Measurements from ENCODE around the gene KLF13. TPM values are rescaled to one million over a fixed set of nuclear protein-coding genes. Genes with fewer than 3 reads are reported as not detected.

KLF13 gene
- total RNA-seq, 1 experiment from 2014 or later: 32.9 TPM

- H3K9me3 ChIP-seq (ENCODE audit: low read length): no peaks in the 10 kb centered on the region
- H3K27ac ChIP-seq (ENCODE audit: low read length): no peak overlapping the region
- DNase-seq: no peak
- H3K4me3 ChIP-seq (ENCODE audit: low read length): no peak overlapping the region
- peaks cover 22% of the 10 kb centered on the region for H3K79me2 ChIP-seq (ENCODE audit: low read length)
- H3K9ac ChIP-seq (ENCODE audit: low read length): no peak overlapping the region
- peaks cover 4% of the 10 kb centered on the region for H3K4me1 ChIP-seq (ENCODE audit: low read length)
- no peak overlapping the region for H3K4me2 ChIP-seq (ENCODE audit: low read depth, low read length, poor library complexity, severe bottlenecking)
- 0 out of 2 replicates have a peak, but pooled peaks cover 3% of the 10 kb centered on the region for H3K36me3 ChIP-seq (ENCODE audit: insufficient read depth, low read length)
- H2AFZ ChIP-seq (ENCODE audit: low read length): no peak overlapping the region
- H3K27me3 ChIP-seq (ENCODE audit: low read length): no peaks in the 10 kb centered on the region
- H3K9me2 ChIP-seq (replicated peaks; ENCODE audit: insufficient read depth, low read length): no peaks in the 10 kb centered on the region
- H4K20me1 ChIP-seq (ENCODE audit: insufficient read depth, low read depth, low read length): peaks cover 27% of the 10 kb centered on the region
Measured at GRCh38 chr15:31373970-31374369, 47.3 kb downstream of the KLF13 start.

- no peak overlapping the region for H3K9ac ChIP-seq (ENCODE audit: low read length)
- H3K4me1 ChIP-seq (ENCODE audit: low read length): peaks cover 4% of the 10 kb centered on the region
- H3K79me2 ChIP-seq (ENCODE audit: low read length): peaks cover 17% of the 10 kb centered on the region
- no peak overlapping the region for H3K4me2 ChIP-seq (ENCODE audit: low read depth, low read length, poor library complexity, severe bottlenecking)
- H3K9me2 ChIP-seq (replicated peaks; ENCODE audit: insufficient read depth, low read length): no peaks in the 10 kb centered on the region
- H4K20me1 ChIP-seq (ENCODE audit: insufficient read depth, low read depth, low read length): peaks cover 26% of the 10 kb centered on the region
- H3K4me3 ChIP-seq (ENCODE audit: low read length): no peak overlapping the region
- no peaks in the 10 kb centered on the region for H3K9me3 ChIP-seq (ENCODE audit: low read length)
- H2AFZ ChIP-seq (ENCODE audit: low read length): no peak overlapping the region
- H3K27me3 ChIP-seq (ENCODE audit: low read length): no peaks in the 10 kb centered on the region
- H3K36me3 ChIP-seq (ENCODE audit: insufficient read depth, low read length): 0 out of 2 replicates have a peak, but pooled peaks cover 3% of the 10 kb centered on the region
- H3K27ac ChIP-seq (ENCODE audit: low read length): no peak overlapping the region
- no peak for DNase-seq
Measured at GRCh38 chr15:31374489-31374888, 47.9 kb downstream of the KLF13 start.

- Histone ChIP-seq H3K27ac (ENCODE audit: low read length) (no peak overlapping the region), H3K9me2 (replicated peaks; ENCODE audit: insufficient read depth, low read length) (no peaks in the 10 kb centered on the region), H3K9me3 (ENCODE audit: low read length) (no peaks in the 10 kb centered on the region), H3K27me3 (ENCODE audit: low read length) (no peaks in the 10 kb centered on the region), H3K4me1 (ENCODE audit: low read length) (peaks cover 3% of the 10 kb centered on the region), H3K4me3 (ENCODE audit: low read length) (no peak overlapping the region), H3K36me3 (ENCODE audit: insufficient read depth, low read length) (0 out of 2 replicates have a peak, but pooled peaks cover 3% of the 10 kb centered on the region), H3K79me2 (ENCODE audit: low read length) (peaks cover 12% of the 10 kb centered on the region; the same call in 1 of the 2 replicates), H4K20me1 (ENCODE audit: insufficient read depth, low read depth, low read length) (peaks cover 23% of the 10 kb centered on the region), H3K9ac (ENCODE audit: low read length) (no peak overlapping the region), H2AFZ (ENCODE audit: low read length) (no peak overlapping the region), H3K4me2 (ENCODE audit: low read depth, low read length, poor library complexity, severe bottlenecking) (no peak overlapping the region)
- no peak for DNase-seq
Measured at GRCh38 chr15:31374986-31375385, 48.4 kb downstream of the KLF13 start.

- Histone ChIP-seq H3K36me3 (ENCODE audit: insufficient read depth, low read length) (0 out of 2 replicates have a peak, but pooled peaks cover 3% of the 10 kb centered on the region), H2AFZ (ENCODE audit: low read length) (no peak overlapping the region), H4K20me1 (ENCODE audit: insufficient read depth, low read depth, low read length) (peaks cover 21% of the 10 kb centered on the region), H3K9ac (ENCODE audit: low read length) (no peak overlapping the region), H3K4me3 (ENCODE audit: low read length) (no peak overlapping the region), H3K4me2 (ENCODE audit: low read depth, low read length, poor library complexity, severe bottlenecking) (no peak overlapping the region), H3K9me3 (ENCODE audit: low read length) (no peaks in the 10 kb centered on the region), H3K27me3 (ENCODE audit: low read length) (no peaks in the 10 kb centered on the region), H3K79me2 (ENCODE audit: low read length) (peaks cover 7% of the 10 kb centered on the region; the same call in 1 of the 2 replicates), H3K27ac (ENCODE audit: low read length) (no peak overlapping the region), H3K9me2 (replicated peaks; ENCODE audit: insufficient read depth, low read length) (no peaks in the 10 kb centered on the region), H3K4me1 (ENCODE audit: low read length) (no peaks in the 10 kb centered on the region)
- no peak for DNase-seq
Measured at GRCh38 chr15:31375772-31376171, 49.1 kb downstream of the KLF13 start.

GRCh38 chr15:31376511-31376910 is 49.9 kb downstream of the KLF13 start:
- Histone ChIP-seq H3K4me2 (ENCODE audit: low read depth, low read length, poor library complexity, severe bottlenecking) (no peak overlapping the region), H4K20me1 (ENCODE audit: insufficient read depth, low read depth, low read length) (peaks cover 17% of the 10 kb centered on the region; the same call in 1 of the 2 replicates), H3K27me3 (ENCODE audit: low read length) (no peaks in the 10 kb centered on the region), H3K4me3 (ENCODE audit: low read length) (no peak overlapping the region), H3K9ac (ENCODE audit: low read length) (no peak overlapping the region), H3K27ac (ENCODE audit: low read length) (no peak overlapping the region), H3K36me3 (ENCODE audit: insufficient read depth, low read length) (0 out of 2 replicates have a peak, but pooled peaks cover 3% of the 10 kb centered on the region), H3K9me3 (ENCODE audit: low read length) (no peaks in the 10 kb centered on the region), H2AFZ (ENCODE audit: low read length) (no peak overlapping the region), H3K4me1 (ENCODE audit: low read length) (no peaks in the 10 kb centered on the region), H3K9me2 (replicated peaks; ENCODE audit: insufficient read depth, low read length) (no peaks in the 10 kb centered on the region), H3K79me2 (ENCODE audit: low read length) (no peaks in the 10 kb centered on the region; the same call in 1 of the 2 replicates)
- no peak for DNase-seq

GRCh38 chr15:31377030-31377429 is 50.4 kb downstream of the KLF13 start:
- Histone ChIP-seq H3K4me3 (ENCODE audit: low read length) (no peak overlapping the region), H3K4me1 (ENCODE audit: low read length) (no peaks in the 10 kb centered on the region), H3K36me3 (ENCODE audit: insufficient read depth, low read length) (0 out of 2 replicates have a peak, but pooled peaks cover 3% of the 10 kb centered on the region), H2AFZ (ENCODE audit: low read length) (no peak overlapping the region), H4K20me1 (ENCODE audit: insufficient read depth, low read depth, low read length) (peaks cover 14% of the 10 kb centered on the region; the same call in 1 of the 2 replicates), H3K27ac (ENCODE audit: low read length) (no peak overlapping the region), H3K4me2 (ENCODE audit: low read depth, low read length, poor library complexity, severe bottlenecking) (no peak overlapping the region), H3K9ac (ENCODE audit: low read length) (no peak overlapping the region), H3K9me2 (replicated peaks; ENCODE audit: insufficient read depth, low read length) (no peaks in the 10 kb centered on the region), H3K79me2 (ENCODE audit: low read length) (no peaks in the 10 kb centered on the region), H3K9me3 (ENCODE audit: low read length) (no peaks in the 10 kb centered on the region), H3K27me3 (ENCODE audit: low read length) (no peaks in the 10 kb centered on the region)
- DNase-seq: no peak

- Histone ChIP-seq H3K4me2 (ENCODE audit: low read depth, low read length, poor library complexity, severe bottlenecking) (no peak overlapping the region), H3K4me3 (ENCODE audit: low read length) (no peak overlapping the region), H3K9me3 (ENCODE audit: low read length) (no peaks in the 10 kb centered on the region), H3K27me3 (ENCODE audit: low read length) (no peaks in the 10 kb centered on the region), H3K36me3 (ENCODE audit: insufficient read depth, low read length) (0 out of 2 replicates have a peak, but pooled peaks cover 3% of the 10 kb centered on the region), H4K20me1 (ENCODE audit: insufficient read depth, low read depth, low read length) (peaks cover 12% of the 10 kb centered on the region; the same call in 1 of the 2 replicates), H3K79me2 (ENCODE audit: low read length) (no peaks in the 10 kb centered on the region), H3K9me2 (replicated peaks; ENCODE audit: insufficient read depth, low read length) (no peaks in the 10 kb centered on the region), H3K27ac (ENCODE audit: low read length) (no peak overlapping the region), H3K4me1 (ENCODE audit: low read length) (no peaks in the 10 kb centered on the region), H2AFZ (ENCODE audit: low read length) (no peak overlapping the region), H3K9ac (ENCODE audit: low read length) (no peak overlapping the region)
- no peak for DNase-seq
Measured at GRCh38 chr15:31378363-31378903, 51.8 kb downstream of the KLF13 start.

- H3K4me2 ChIP-seq (ENCODE audit: low read depth, low read length, poor library complexity, severe bottlenecking): no peak overlapping the region
- H3K27me3 ChIP-seq (ENCODE audit: low read length): no peaks in the 10 kb centered on the region
- no peak overlapping the region for H3K4me3 ChIP-seq (ENCODE audit: low read length)
- no peak overlapping the region for H3K9ac ChIP-seq (ENCODE audit: low read length)
- H3K27ac ChIP-seq (ENCODE audit: low read length): no peak overlapping the region
- H2AFZ ChIP-seq (ENCODE audit: low read length): no peak overlapping the region
- 0 out of 2 replicates have a peak, but pooled peaks cover 3% of the 10 kb centered on the region for H3K36me3 ChIP-seq (ENCODE audit: insufficient read depth, low read length)
- DNase-seq: no peak
- H3K9me2 ChIP-seq (replicated peaks; ENCODE audit: insufficient read depth, low read length): no peaks in the 10 kb centered on the region
- H3K9me3 ChIP-seq (ENCODE audit: low read length): no peaks in the 10 kb centered on the region
- no peaks in the 10 kb centered on the region for H3K4me1 ChIP-seq (ENCODE audit: low read length)
- H4K20me1 ChIP-seq (ENCODE audit: insufficient read depth, low read depth, low read length): peaks cover 12% of the 10 kb centered on the region; the same call in 1 of the 2 replicates
- H3K79me2 ChIP-seq (ENCODE audit: low read length): no peaks in the 10 kb centered on the region
Measured at GRCh38 chr15:31379042-31379441, 52.4 kb downstream of the KLF13 start.

Data from Karpas-422 (cell line).